Coronary artery (tissue), 2 donors: ENCODE data around the gene WIZ.

Experiments
- DNase-seq: peaks from one replicate; pipeline ENCODE4 v3.0.0-alpha.2; 2017; ENCODE audit warnings: low spot score
- H3K27ac ChIP-seq, 2 donors: fragments of 200-600 bp; sonication (generic); one replicate each; pipeline ENCODE4 v1.5.1; 2016 to 2019
- H3K4me3 ChIP-seq: fragments of 200-600 bp; sonication (generic); 2 replicates; pipeline ENCODE4 v1.5.1; 2016; ENCODE audit warnings: mild to moderate bottlenecking, moderate library complexity
- TF ChIP-seq, protein P1 (sequence below): fragments of 200-600 bp; sonication (generic); IDR thresholded peaks from one replicate; pipeline ENCODE4 v1.5.1; 2019; ENCODE audit warnings: antibody characterized with exemption

The WIZ gene

DNA sequence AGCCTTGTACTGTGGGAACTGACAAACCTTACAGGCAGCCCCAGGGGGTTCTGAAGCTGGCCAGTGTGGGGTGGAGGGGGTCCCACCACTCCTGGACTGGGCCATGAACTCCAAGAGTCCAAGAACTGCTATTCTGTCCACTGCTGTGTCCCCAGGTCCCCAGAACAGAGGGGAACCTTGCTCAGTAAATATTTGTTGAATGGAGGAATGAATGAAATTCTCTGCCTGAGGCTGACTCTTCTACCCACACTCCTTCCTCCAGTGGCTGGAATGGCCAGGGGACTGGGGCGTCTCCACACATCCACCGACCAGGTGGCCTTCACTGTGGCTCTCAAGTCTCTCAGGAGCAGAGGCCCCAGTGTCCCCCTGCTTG, 11.6 kb downstream of the WIZ start:
- Histone ChIP-seq H3K27ac (no peak overlapping the region), H3K4me3 (no peak overlapping the region)
- DNase-seq, result no peak
- TF ChIP-seq, protein P1, sequence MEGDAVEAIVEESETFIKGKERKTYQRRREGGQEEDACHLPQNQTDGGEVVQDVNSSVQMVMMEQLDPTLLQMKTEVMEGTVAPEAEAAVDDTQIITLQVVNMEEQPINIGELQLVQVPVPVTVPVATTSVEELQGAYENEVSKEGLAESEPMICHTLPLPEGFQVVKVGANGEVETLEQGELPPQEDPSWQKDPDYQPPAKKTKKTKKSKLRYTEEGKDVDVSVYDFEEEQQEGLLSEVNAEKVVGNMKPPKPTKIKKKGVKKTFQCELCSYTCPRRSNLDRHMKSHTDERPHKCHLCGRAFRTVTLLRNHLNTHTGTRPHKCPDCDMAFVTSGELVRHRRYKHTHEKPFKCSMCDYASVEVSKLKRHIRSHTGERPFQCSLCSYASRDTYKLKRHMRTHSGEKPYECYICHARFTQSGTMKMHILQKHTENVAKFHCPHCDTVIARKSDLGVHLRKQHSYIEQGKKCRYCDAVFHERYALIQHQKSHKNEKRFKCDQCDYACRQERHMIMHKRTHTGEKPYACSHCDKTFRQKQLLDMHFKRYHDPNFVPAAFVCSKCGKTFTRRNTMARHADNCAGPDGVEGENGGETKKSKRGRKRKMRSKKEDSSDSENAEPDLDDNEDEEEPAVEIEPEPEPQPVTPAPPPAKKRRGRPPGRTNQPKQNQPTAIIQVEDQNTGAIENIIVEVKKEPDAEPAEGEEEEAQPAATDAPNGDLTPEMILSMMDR, result no peak

DNA sequence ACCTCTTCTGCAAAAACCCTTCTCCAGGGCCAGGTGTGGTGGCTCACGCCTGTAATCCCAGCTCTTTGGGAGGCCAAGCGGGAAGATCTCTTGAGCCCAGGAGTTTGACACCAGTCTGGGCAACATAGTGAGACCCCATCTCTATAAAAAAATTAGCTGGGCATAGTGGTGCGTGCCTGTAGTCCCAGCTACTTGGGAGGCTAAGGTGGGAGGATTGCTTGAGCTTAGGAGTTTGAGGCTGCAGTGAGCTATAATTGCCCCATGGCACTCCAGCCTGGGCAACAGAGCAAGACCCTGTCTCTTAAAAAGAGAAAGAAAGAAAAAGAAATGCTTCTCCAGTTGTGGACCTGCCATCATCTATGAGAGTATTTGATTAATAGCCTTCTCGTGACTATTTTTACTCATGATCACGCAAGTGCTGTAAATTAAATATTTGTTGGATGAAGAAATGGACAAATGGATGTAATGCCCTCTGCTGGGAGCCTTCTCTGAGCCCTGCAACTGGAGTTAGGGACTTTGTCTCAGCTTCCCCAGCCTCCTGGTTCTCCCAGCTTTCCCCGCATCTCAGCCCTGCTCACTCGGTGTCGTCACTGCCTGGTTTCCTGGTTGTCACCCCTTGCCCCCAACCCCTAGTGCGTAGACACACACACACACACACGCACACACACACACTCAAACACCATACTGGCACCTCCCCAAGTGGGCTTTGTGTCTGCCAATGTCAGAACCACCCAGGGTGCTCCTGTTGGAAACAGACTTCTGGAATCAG, 12.2 kb downstream of the WIZ start:
- TF ChIP-seq, protein P1, result no peak
- H3K4me3 ChIP-seq, result no peak overlapping the region
- H3K27ac ChIP-seq, result no peak overlapping the region
- DNase-seq, result no peak

DNA sequence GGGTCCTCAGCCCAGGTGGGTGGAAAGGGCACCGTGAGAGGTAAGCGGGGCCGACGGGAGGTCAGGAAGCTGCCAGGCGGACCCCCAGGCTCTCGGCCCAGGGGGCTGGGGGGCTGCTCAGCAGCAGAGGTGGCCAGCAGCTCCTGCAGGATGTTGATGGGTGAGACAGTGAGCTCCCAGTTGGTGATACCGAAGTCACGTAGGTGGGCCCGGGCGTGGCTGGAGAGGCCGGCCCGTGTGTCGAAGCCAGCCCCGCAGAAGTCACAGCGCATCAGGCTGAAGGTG, 13.0 kb downstream of the WIZ start:
- TF ChIP-seq, protein P1, result no peak
- Histone ChIP-seq H3K27ac (no peak overlapping the region), H3K4me3 (no peak overlapping the region)
- DNase-seq, result no peak

DNA sequence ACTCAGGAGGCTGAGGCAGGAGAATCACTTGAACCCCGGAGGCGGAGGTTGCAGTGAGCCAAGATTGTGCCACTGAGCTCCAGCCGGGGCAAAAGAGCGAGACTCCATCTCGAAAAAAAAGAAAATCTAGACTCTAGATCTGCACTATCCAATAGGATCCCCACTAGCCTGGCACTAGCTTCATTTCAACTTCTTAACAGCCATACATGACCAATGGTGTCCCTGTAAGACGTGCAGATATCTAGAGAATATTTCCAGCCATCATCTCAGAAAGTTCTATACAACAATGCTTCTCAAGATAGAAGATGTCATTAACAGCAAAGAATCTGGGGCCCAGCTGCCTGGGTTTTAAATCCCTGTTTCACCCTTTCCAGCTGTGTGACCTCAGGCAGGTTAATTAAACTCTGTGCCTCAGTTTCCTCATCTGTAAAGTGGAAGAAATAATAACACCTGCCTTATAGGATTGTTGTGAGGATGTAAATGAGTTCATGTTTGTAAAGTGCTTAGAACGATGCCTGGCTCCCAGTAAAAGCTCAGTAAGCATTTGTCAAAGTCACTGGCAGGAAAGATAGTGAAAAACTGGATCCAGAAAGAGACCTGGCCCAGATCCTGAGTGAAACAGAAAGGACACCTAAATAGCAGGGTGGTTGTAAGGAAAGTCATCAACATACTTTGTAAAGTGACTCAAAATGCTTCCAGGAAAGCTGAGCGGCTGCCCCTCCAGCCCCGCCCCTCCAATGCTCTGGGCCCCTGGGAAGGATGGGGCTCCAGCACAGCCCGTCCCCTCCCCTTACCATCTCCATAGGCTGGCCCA, 13.5 kb downstream of the WIZ start:
- H3K4me3 ChIP-seq, result no peak overlapping the region
- TF ChIP-seq, protein P1, result no peak
- no peak overlapping the region for H3K27ac ChIP-seq
- DNase-seq, result no peak

DNA sequence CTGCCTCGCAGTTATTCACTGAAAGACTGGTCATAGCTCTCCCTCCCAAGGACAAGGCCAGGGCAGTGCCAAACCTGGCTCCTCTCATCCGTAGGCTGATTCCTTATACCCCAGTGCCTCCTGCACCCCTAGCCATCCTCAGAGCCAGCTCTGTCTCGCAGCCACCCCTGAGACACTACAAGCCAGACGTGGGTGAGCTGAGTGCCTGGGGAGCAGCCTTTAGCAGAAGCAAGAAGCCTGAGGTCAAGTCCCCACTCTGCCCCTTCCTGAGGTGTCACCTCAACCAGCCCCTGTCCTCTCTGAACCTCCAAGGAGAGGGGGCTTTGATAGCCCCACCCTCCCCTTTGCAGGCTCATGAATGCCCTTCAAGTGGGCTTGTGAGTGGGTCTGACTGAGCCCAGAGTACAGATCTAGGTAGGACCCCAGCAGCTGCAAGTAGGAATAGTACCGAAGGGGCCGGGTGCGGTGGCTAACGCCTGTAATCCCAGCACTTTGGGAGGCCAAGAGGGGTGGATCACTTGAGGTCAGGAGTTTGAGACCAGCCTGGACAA, 16.2 kb downstream of the WIZ start:
- H3K27ac ChIP-seq, result peak overlapping the region; percentile 85 to 95
- H3K4me3 ChIP-seq, result peak overlapping the region; percentile 98
- no peak for DNase-seq
- TF ChIP-seq, protein P1, result no peak

DNA sequence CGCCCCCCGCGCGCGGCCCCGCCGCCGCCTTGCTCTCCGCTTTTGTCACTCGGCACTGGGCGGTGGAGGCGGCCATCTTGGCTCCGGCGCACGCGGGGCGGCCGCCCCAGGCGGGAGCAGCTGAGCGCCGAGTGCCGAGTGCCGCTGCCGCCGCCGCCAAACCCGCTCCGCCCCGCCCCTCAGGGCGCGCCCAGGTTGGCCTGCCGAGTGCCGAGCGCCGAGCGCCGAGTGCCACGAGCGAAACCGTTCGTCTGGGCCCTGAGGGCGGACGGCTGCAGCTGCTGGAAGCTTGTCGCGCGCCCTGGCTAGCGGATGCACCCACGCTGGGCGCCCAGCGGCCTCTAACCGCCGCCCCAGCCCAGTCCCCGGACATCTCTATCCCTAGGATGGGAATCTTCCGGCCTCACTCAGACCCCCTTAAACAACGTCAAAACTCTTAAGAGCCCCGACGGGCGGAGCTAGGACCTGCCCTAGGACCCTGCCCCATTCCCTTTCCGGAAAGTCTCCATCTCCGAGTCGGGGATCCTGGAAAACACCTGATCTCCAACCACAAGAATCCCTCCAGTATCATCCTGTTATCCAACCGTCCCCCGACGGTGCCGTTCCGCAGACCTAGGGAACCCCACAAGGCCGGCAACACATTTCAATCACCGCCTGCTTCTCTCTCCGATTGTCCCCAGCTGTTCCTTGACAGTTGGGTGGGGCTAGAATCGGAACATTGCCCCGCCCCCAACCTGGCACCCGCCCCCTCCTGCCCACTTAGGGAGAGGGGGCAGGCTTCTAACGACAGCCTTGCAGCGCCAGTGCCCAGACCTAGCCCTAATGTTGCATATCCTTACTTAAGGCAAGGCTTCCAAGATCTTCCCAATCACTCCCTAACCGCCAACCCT, 16.9 kb downstream of the WIZ start:
- peak; percentile 92 for DNase-seq
- TF ChIP-seq, protein P1, result no peak
- H3K4me3 ChIP-seq, result peak overlapping the region; percentile 98
- H3K27ac ChIP-seq, result peak overlapping the region; percentile 85 to 95
